ENCODE data around the gene TLR7. TPM values are rescaled to one million over a fixed set of nuclear protein-coding genes. Genes with fewer than 3 reads are reported as not detected.

Gene TLR7
- total and polyA plus RNA-seq, 2 donors (not counting 1 experiment from before 2014, with no cell fraction given), result not detected

DNA sequence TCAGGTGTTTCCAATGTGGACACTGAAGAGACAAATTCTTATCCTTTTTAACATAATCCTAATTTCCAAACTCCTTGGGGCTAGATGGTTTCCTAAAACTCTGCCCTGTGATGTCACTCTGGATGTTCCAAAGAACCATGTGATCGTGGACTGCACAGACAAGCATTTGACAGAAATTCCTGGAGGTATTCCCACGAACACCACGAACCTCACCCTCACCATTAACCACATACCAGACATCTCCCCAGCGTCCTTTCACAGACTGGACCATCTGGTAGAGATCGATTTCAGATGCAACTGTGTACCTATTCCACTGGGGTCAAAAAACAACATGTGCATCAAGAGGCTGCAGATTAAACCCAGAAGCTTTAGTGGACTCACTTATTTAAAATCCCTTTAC is 18.6 kb downstream of the TLR7 start:
- TF ChIP-seq EZH2 (IDR thresholded peaks at IDR 0.05; ENCODE audit: low read length, missing control alignments) (no peak), CTCF (conservative IDR thresholded peaks at IDR 0.05 in 1 of 2, IDR thresholded peaks at IDR 0.05 in 1 of 2; ENCODE audit: low read depth in 1 of 2, low read length in 2 of 2) (no peak)

GRCh38 chrX:12886545-12886944 is 19.7 kb downstream of the TLR7 start:
- no peak overlapping the region for H3K4me2 ChIP-seq (ENCODE audit: extremely low read depth, insufficient read depth, low read length)
- H3K79me2 ChIP-seq (ENCODE audit: control insufficient read depth, insufficient read depth, low read length), result no peaks in the 10 kb centered on the region
- no peak overlapping the region for H3K9ac ChIP-seq (ENCODE audit: insufficient read depth, low read length)
- no peak for DNase-seq (ENCODE audit: low read depth in 2 of 2)
- no peak overlapping the region for H3K27ac ChIP-seq (ENCODE audit: insufficient read depth, low read length)
- H3K27me3 ChIP-seq (ENCODE audit: control insufficient read depth, insufficient read depth, low read length), result no peaks in the 10 kb centered on the region
- no peaks in the 10 kb centered on the region for H3K4me1 ChIP-seq (ENCODE audit: control insufficient read depth, extremely low read depth, insufficient read depth, low read length)
- H3K4me3 ChIP-seq (replicated peaks in 1 of 4; ENCODE audit: control extremely low read depth in 1 of 4, insufficient read depth in 1 of 4, low read depth in 3 of 4, low read length in 4 of 4), result no peak overlapping the region
- H2AFZ ChIP-seq (ENCODE audit: low read length), result no peak overlapping the region
- H4K20me1 ChIP-seq (ENCODE audit: control insufficient read depth, extremely low read depth, insufficient read depth, low read length), result no peaks in the 10 kb centered on the region
- H3K9me3 ChIP-seq (ENCODE audit: control insufficient read depth, insufficient read depth, low read depth, low read length), result no peaks in the 10 kb centered on the region
- TF ChIP-seq CTCF (conservative IDR thresholded peaks at IDR 0.05 in 1 of 2, IDR thresholded peaks at IDR 0.05 in 1 of 2; ENCODE audit: low read depth in 1 of 2, low read length in 2 of 2), result no peak
- no peak for TF ChIP-seq EZH2 (IDR thresholded peaks at IDR 0.05; ENCODE audit: low read length, missing control alignments)
- H3K36me3 ChIP-seq (ENCODE audit: control insufficient read depth, insufficient read depth, low read length), result no peaks in the 10 kb centered on the region

More for the DNA sequence above, 18.6 kb downstream of the TLR7 start:
- H3K4me3 ChIP-seq (replicated peaks in 1 of 4; ENCODE audit: control extremely low read depth in 1 of 4, insufficient read depth in 1 of 4, low read depth in 3 of 4, low read length in 4 of 4), result no peak overlapping the region
- H3K9ac ChIP-seq (ENCODE audit: insufficient read depth, low read length), result no peak overlapping the region
- no peaks in the 10 kb centered on the region for H3K36me3 ChIP-seq (ENCODE audit: control insufficient read depth, insufficient read depth, low read length)
- no peaks in the 10 kb centered on the region for H4K20me1 ChIP-seq (ENCODE audit: control insufficient read depth, extremely low read depth, insufficient read depth, low read length)
- H3K27me3 ChIP-seq (ENCODE audit: control insufficient read depth, insufficient read depth, low read length), result no peaks in the 10 kb centered on the region
- no peaks in the 10 kb centered on the region for H3K9me3 ChIP-seq (ENCODE audit: control insufficient read depth, insufficient read depth, low read depth, low read length)
- no peak for DNase-seq (ENCODE audit: low read depth in 2 of 2)
- H3K4me1 ChIP-seq (ENCODE audit: control insufficient read depth, extremely low read depth, insufficient read depth, low read length), result no peaks in the 10 kb centered on the region
- no peaks in the 10 kb centered on the region for H3K79me2 ChIP-seq (ENCODE audit: control insufficient read depth, insufficient read depth, low read length)
- no peak overlapping the region for H3K27ac ChIP-seq (ENCODE audit: insufficient read depth, low read length)
- no peak overlapping the region for H2AFZ ChIP-seq (ENCODE audit: low read length)
- no peak overlapping the region for H3K4me2 ChIP-seq (ENCODE audit: extremely low read depth, insufficient read depth, low read length)

DNA sequence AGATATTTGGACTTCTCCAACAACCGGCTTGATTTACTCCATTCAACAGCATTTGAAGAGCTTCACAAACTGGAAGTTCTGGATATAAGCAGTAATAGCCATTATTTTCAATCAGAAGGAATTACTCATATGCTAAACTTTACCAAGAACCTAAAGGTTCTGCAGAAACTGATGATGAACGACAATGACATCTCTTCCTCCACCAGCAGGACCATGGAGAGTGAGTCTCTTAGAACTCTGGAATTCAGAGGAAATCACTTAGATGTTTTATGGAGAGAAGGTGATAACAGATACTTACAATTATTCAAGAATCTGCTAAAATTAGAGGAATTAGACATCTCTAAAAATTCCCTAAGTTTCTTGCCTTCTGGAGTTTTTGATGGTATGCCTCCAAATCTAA is 20.3 kb downstream of the TLR7 start:
- Histone ChIP-seq H3K4me1 (ENCODE audit: control insufficient read depth, extremely low read depth, insufficient read depth, low read length) (no peaks in the 10 kb centered on the region), H3K9me3 (ENCODE audit: control insufficient read depth, insufficient read depth, low read depth, low read length) (no peaks in the 10 kb centered on the region), H2AFZ (ENCODE audit: low read length) (no peak overlapping the region), H3K27me3 (ENCODE audit: control insufficient read depth, insufficient read depth, low read length) (no peaks in the 10 kb centered on the region), H3K36me3 (ENCODE audit: control insufficient read depth, insufficient read depth, low read length) (no peaks in the 10 kb centered on the region), H4K20me1 (ENCODE audit: control insufficient read depth, extremely low read depth, insufficient read depth, low read length) (no peaks in the 10 kb centered on the region), H3K4me3 (replicated peaks in 1 of 4; ENCODE audit: control extremely low read depth in 1 of 4, insufficient read depth in 1 of 4, low read depth in 3 of 4, low read length in 4 of 4) (no peak overlapping the region), H3K9ac (ENCODE audit: insufficient read depth, low read length) (no peak overlapping the region), H3K27ac (ENCODE audit: insufficient read depth, low read length) (no peak overlapping the region), H3K4me2 (ENCODE audit: extremely low read depth, insufficient read depth, low read length) (no peak overlapping the region), H3K79me2 (ENCODE audit: control insufficient read depth, insufficient read depth, low read length) (no peaks in the 10 kb centered on the region)
- TF ChIP-seq EZH2 (IDR thresholded peaks at IDR 0.05; ENCODE audit: low read length, missing control alignments) (no peak), CTCF (conservative IDR thresholded peaks at IDR 0.05 in 1 of 2, IDR thresholded peaks at IDR 0.05 in 1 of 2; ENCODE audit: low read depth in 1 of 2, low read length in 2 of 2) (no peak)
- DNase-seq (ENCODE audit: low read depth in 2 of 2), result no peak
